Measurements from ENCODE around the gene GINS2.

Gene GINS2

GRCh38 chr16:85689950-85690320, 1.2 kb upstream of the GINS2 start:
- no peak for DNase-seq (ENCODE audit: low read depth in 2 of 2, low spot score in 1 of 2)

- DNase-seq (ENCODE audit: low read depth in 2 of 2, low spot score in 1 of 2): no peak
Observed at GRCh38 chr16:85689285-85689949, 663 bp upstream of the GINS2 start.

GRCh38 chr16:85687651-85688471, 893 bp downstream of the GINS2 start:
- DNase-seq (ENCODE audit: low read depth in 2 of 2, low spot score in 1 of 2): no peak

- DNase-seq (ENCODE audit: low read depth in 2 of 2, low spot score in 1 of 2): no peak
Observed at GRCh38 chr16:85686912-85687591, 1.7 kb downstream of the GINS2 start.

GRCh38 chr16:85685251-85685650, 3.5 kb downstream of the GINS2 start:
- DNase-seq (ENCODE audit: low read depth in 2 of 2, low spot score in 1 of 2): no peak

GRCh38 chr16:85683363-85683762, 5.4 kb downstream of the GINS2 start:
- DNase-seq (ENCODE audit: low read depth in 2 of 2, low spot score in 1 of 2): no peak

- DNase-seq (ENCODE audit: low read depth in 2 of 2, low spot score in 1 of 2): no peak
Observed at GRCh38 chr16:85682516-85682915, 6.2 kb downstream of the GINS2 start.

- no peak for DNase-seq (ENCODE audit: low read depth in 2 of 2, low spot score in 1 of 2)
Observed at GRCh38 chr16:85681255-85681654, 7.5 kb downstream of the GINS2 start.

GRCh38 chr16:85680352-85680944, 8.3 kb downstream of the GINS2 start:
- no peak for DNase-seq (ENCODE audit: low read depth in 2 of 2, low spot score in 1 of 2)

GRCh38 chr16:85679870-85680269, 8.9 kb downstream of the GINS2 start:
- no peak for DNase-seq (ENCODE audit: low read depth in 2 of 2, low spot score in 1 of 2)

- no peak for DNase-seq (ENCODE audit: low read depth in 2 of 2, low spot score in 1 of 2)
Observed at GRCh38 chr16:85678821-85679220, 9.9 kb downstream of the GINS2 start.

GRCh38 chr16:85678016-85678415, 10.7 kb downstream of the GINS2 start:
- no peak for DNase-seq (ENCODE audit: low read depth in 2 of 2, low spot score in 1 of 2)

- no peak for DNase-seq (ENCODE audit: low read depth in 2 of 2, low spot score in 1 of 2)
Observed at GRCh38 chr16:85677383-85677967, 11.3 kb downstream of the GINS2 start.

GRCh38 chr16:85676466-85676865, 12.3 kb downstream of the GINS2 start:
- no peak for DNase-seq (ENCODE audit: low read depth in 2 of 2, low spot score in 1 of 2)

GRCh38 chr16:85675251-85675874, 13.4 kb downstream of the GINS2 start:
- DNase-seq (ENCODE audit: low read depth in 2 of 2, low spot score in 1 of 2): no peak

GRCh38 chr16:85674828-85675227, 13.9 kb downstream of the GINS2 start:
- DNase-seq (ENCODE audit: low read depth in 2 of 2, low spot score in 1 of 2): no peak

- no peak for DNase-seq (ENCODE audit: low read depth in 2 of 2, low spot score in 1 of 2)
Observed at GRCh38 chr16:85674418-85674755, 14.4 kb downstream of the GINS2 start.

- DNase-seq (ENCODE audit: low read depth in 2 of 2, low spot score in 1 of 2): no peak
Observed at GRCh38 chr16:85673529-85674417, 15.0 kb downstream of the GINS2 start.

- DNase-seq (ENCODE audit: low read depth in 2 of 2, low spot score in 1 of 2): no peak
Observed at GRCh38 chr16:85670840-85671239, 17.9 kb downstream of the GINS2 start.
